IPS-18c (cell line): Measurements from ENCODE around the gene ZDHHC13.

Experiments used
- H3K4me3 ChIP-seq: 2 replicates; pipeline ENCODE4 v1.7.0; 2013; ENCODE audit warnings: low read depth, mild to moderate bottlenecking, low read length, moderate library complexity; ENCODE audit not compliant: insufficient read depth
- H3K9me3 ChIP-seq: one replicate; pipeline ENCODE4 v1.6.1; 2013; ENCODE audit warnings: mild to moderate bottlenecking, low read length, moderate library complexity; ENCODE audit not compliant: control insufficient read depth, insufficient read depth

ZDHHC13 gene

GRCh38 chr11:19116971-19117759, at the start of gene ZDHHC13:
Gene ZDHHC13, plus strand, starts transcription at chr11:19117168. Its CDS starts 82 bp downstream, at chr11:19117250.
- peak within 1 kb of the TSS; percentile 85 for H3K4me3 ChIP-seq

GRCh38 chr11:19071255-19071654, 45.7 kb upstream of the ZDHHC13 start:
- Histone ChIP-seq H3K4me3 (no peak overlapping the region), H3K9me3 (no peaks in the 10 kb centered on the region)

More at GRCh38 chr11:19116971-19117759, at the start of gene ZDHHC13:
- no peaks in the 10 kb centered on the region for H3K9me3 ChIP-seq

GRCh38 chr11:19072464-19072863, 44.5 kb upstream of the ZDHHC13 start:
- Histone ChIP-seq H3K9me3 (no peaks in the 10 kb centered on the region), H3K4me3 (no peak overlapping the region)

GRCh38 chr11:19073454-19074415, 43.2 kb upstream of the ZDHHC13 start:
- H3K4me3 ChIP-seq: no peak overlapping the region; the same call in 1 of the 2 replicates

GRCh38 chr11:19075636-19076035, 41.3 kb upstream of the ZDHHC13 start:
- H3K9me3 ChIP-seq: no peaks in the 10 kb centered on the region
- no peak overlapping the region for H3K4me3 ChIP-seq

More at GRCh38 chr11:19073454-19074415, 43.2 kb upstream of the ZDHHC13 start:
- no peaks in the 10 kb centered on the region for H3K9me3 ChIP-seq

- H3K9me3 ChIP-seq: no peaks in the 10 kb centered on the region
- no peak overlapping the region for H3K4me3 ChIP-seq
These were observed 40.0 kb upstream of the ZDHHC13 start for GRCh38 chr11:19076744-19077589.

- Histone ChIP-seq H3K9me3 (no peaks in the 10 kb centered on the region), H3K4me3 (no peak overlapping the region)
These were observed 39.0 kb upstream of the ZDHHC13 start for GRCh38 chr11:19077965-19078364.

- Histone ChIP-seq H3K4me3 (no peak overlapping the region), H3K9me3 (no peaks in the 10 kb centered on the region)
These were observed 37.1 kb upstream of the ZDHHC13 start for GRCh38 chr11:19079643-19080440.

GRCh38 chr11:19080579-19080993, 36.4 kb upstream of the ZDHHC13 start:
- H3K4me3 ChIP-seq: no peak overlapping the region

GRCh38 chr11:19083166-19083565, 33.8 kb upstream of the ZDHHC13 start:
- no peak overlapping the region for H3K4me3 ChIP-seq

More at GRCh38 chr11:19080579-19080993, 36.4 kb upstream of the ZDHHC13 start:
- H3K9me3 ChIP-seq: no peaks in the 10 kb centered on the region

GRCh38 chr11:19084661-19085315, 32.2 kb upstream of the ZDHHC13 start:
- Histone ChIP-seq H3K9me3 (no peaks in the 10 kb centered on the region), H3K4me3 (no peak overlapping the region)

More at GRCh38 chr11:19083166-19083565, 33.8 kb upstream of the ZDHHC13 start:
- H3K9me3 ChIP-seq: no peaks in the 10 kb centered on the region

- Histone ChIP-seq H3K9me3 (no peaks in the 10 kb centered on the region), H3K4me3 (no peak overlapping the region)
These were observed 29.3 kb upstream of the ZDHHC13 start for GRCh38 chr11:19087658-19088057.

- Histone ChIP-seq H3K9me3 (no peaks in the 10 kb centered on the region), H3K4me3 (no peak overlapping the region)
These were observed 28.2 kb upstream of the ZDHHC13 start for GRCh38 chr11:19088791-19089190.

- Histone ChIP-seq H3K4me3 (no peak overlapping the region), H3K9me3 (no peaks in the 10 kb centered on the region)
These were observed 27.5 kb upstream of the ZDHHC13 start for GRCh38 chr11:19089421-19089820.

GRCh38 chr11:19091366-19091765, 25.6 kb upstream of the ZDHHC13 start:
- Histone ChIP-seq H3K9me3 (no peaks in the 10 kb centered on the region), H3K4me3 (no peak overlapping the region)

GRCh38 chr11:19092342-19092741, 24.6 kb upstream of the ZDHHC13 start:
- Histone ChIP-seq H3K4me3 (no peak overlapping the region), H3K9me3 (no peaks in the 10 kb centered on the region)
